Measurements from ENCODE around the gene HHATL. TPM values are rescaled to one million over a fixed set of nuclear protein-coding genes. Genes with fewer than 3 reads are reported as not detected.

HHATL gene
- total and polyA plus RNA-seq, 2 of the 8 experiments (the other 6 are each of a cell fraction or from before 2014, with no cell fraction given), result 0.18 TPM; not detected in 1

DNA sequence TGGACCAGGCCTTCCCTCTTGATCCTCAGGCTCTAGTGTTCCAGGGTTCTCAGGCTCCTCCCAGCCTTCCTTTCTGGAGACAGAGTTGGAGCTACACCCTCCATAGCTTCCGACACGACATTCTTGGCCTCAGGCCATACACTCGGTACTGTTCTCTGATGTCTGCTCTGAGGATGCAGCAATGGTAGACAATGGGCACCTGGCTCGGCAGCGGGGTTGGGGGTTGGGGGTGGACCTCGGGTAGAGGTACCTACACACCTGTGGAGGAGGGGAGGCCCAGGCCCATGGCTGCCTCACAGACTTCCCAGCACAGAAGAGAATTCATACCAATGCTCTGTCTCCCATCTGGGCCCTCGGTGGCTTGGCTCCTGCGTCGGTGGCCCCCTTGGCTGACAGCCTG lies 49.0 kb upstream of the HHATL start:
- no peak overlapping the region for H3K4me2 ChIP-seq (ENCODE audit: insufficient read depth in 1 of 2, low read depth in 2 of 2, low read length in 2 of 2)
- no peak overlapping the region for H2BK12ac ChIP-seq (ENCODE audit: low read depth, low read length)
- DNase-seq (ENCODE audit: low read depth in 1 of 2, low spot score in 2 of 2) (peak in 1 of 2 experiments; percentile 16), FAIRE-seq (no peak)
- H2BK5ac ChIP-seq (ENCODE audit: low read depth, low read length), result no peak overlapping the region
- no peak overlapping the region for H2AK5ac ChIP-seq (ENCODE audit: low read depth, low read length)
- ChIA-PET CTCF (ENCODE audit: partially characterized antibody) (interaction anchor here (0.8 to 5.2 kb wide), 14 partner anchors 11 to 204 kb away, joined by 3 to 31 read pairs (median 6); no protein-coding TSS in a partner anchor), POLR2A (ENCODE audit: partially characterized antibody) (interaction anchor here (1.5 kb wide), 1 partner anchor 99 kb away, joined by 5 read pairs; no protein-coding TSS in a partner anchor)
- H4K8ac ChIP-seq (ENCODE audit: extremely low read depth, insufficient read depth, low read length), result no peak overlapping the region
- no peak overlapping the region for H3K23ac ChIP-seq (ENCODE audit: insufficient read length)
- H2AFZ ChIP-seq (ENCODE audit: low read length), result no peak overlapping the region
- no peak overlapping the region for H2BK120ac ChIP-seq (replicated peaks; ENCODE audit: low read depth, low read length)
- H4K5ac ChIP-seq (ENCODE audit: insufficient read length, low read depth, low read length), result no peak overlapping the region
- no peaks in the 10 kb centered on the region for H4K20me1 ChIP-seq (replicated peaks in 1 of 2; ENCODE audit: control insufficient read depth in 1 of 2, insufficient read depth in 2 of 2, low read length in 2 of 2)
- 95% methylated on average over 9 of the region's 9 CpGs; no CpG with 5 or more reads in 1 of the 2 experiments for WGBS, 2 experiments (ENCODE audit: extremely low coverage in 1 of 2, insufficient coverage in 1 of 2, insufficient read length in 1 of 2, insufficient replicate concordance in 2 of 2, low coverage in 1 of 2, low lambda C conversion rate in 2 of 2, missing lambda C conversion rate in 1 of 2)
- no peaks in the 10 kb centered on the region; a peak in 2 of 7 replicates for H3K27me3 ChIP-seq (replicated peaks in 1 of 4; ENCODE audit: control insufficient read depth in 3 of 4, extremely low read depth in 1 of 4, insufficient read depth in 3 of 4, low read length in 3 of 4)
- no peak overlapping the region for H2BK20ac ChIP-seq (ENCODE audit: low read length)
- no peak overlapping the region for H3K14ac ChIP-seq (ENCODE audit: insufficient read length)
- H3K18ac ChIP-seq (ENCODE audit: extremely low read depth, low read length), result no peak overlapping the region
- H3K9ac ChIP-seq (replicated peaks in 1 of 4; ENCODE audit: extremely low read depth in 1 of 4, low read depth in 3 of 4, low read length in 3 of 4), result no peak overlapping the region
- no peak overlapping the region for H3K4me3 ChIP-seq (ENCODE audit: extremely low read depth in 1 of 4, insufficient read depth in 2 of 4, low read depth in 3 of 4, low read length in 4 of 4)
- H3K36me3 ChIP-seq (ENCODE audit: control insufficient read depth in 2 of 4, insufficient read depth in 4 of 4, low read length in 3 of 4), result no peaks in the 10 kb centered on the region
- H3K27ac ChIP-seq (ENCODE audit: low read depth, low read length), result no peak overlapping the region
- H2BK15ac ChIP-seq (ENCODE audit: low read length), result no peak overlapping the region
- H3K79me2 ChIP-seq (ENCODE audit: control insufficient read depth in 1 of 2, insufficient read depth in 2 of 2, low read length in 2 of 2), result no peaks in the 10 kb centered on the region
- H3K4ac ChIP-seq (replicated peaks; ENCODE audit: insufficient read length, low read depth, low read length), result no peak overlapping the region
- no peak overlapping the region for H4K91ac ChIP-seq (replicated peaks; ENCODE audit: insufficient read length, low read length)
- peaks cover 0 to 3% (median 0%) of the 10 kb centered on the region in 4 experiments; a peak in 2 of 7 replicates for H3K4me1 ChIP-seq (replicated peaks in 1 of 4; ENCODE audit: control insufficient read depth in 3 of 4, insufficient read depth in 4 of 4, low read length in 3 of 4)
- no peaks in the 10 kb centered on the region for H3K79me1 ChIP-seq (ENCODE audit: low read depth, low read length)
- no peak overlapping the region for H3K56ac ChIP-seq (replicated peaks; ENCODE audit: insufficient read length, low read depth, low read length)
- no peaks in the 10 kb centered on the region for H3K23me2 ChIP-seq (ENCODE audit: low read depth, low read length)
- H3K9me3 ChIP-seq (ENCODE audit: insufficient read depth in 2 of 2, low read depth in 1 of 2, low read length in 1 of 2), result no peaks in the 10 kb centered on the region
- TF ChIP-seq BCL11A (IDR thresholded peaks at IDR 0.05; ENCODE audit: low read depth in 2 of 2, low read length in 2 of 2), result no peak
- TF ChIP-seq, protein P1, sequence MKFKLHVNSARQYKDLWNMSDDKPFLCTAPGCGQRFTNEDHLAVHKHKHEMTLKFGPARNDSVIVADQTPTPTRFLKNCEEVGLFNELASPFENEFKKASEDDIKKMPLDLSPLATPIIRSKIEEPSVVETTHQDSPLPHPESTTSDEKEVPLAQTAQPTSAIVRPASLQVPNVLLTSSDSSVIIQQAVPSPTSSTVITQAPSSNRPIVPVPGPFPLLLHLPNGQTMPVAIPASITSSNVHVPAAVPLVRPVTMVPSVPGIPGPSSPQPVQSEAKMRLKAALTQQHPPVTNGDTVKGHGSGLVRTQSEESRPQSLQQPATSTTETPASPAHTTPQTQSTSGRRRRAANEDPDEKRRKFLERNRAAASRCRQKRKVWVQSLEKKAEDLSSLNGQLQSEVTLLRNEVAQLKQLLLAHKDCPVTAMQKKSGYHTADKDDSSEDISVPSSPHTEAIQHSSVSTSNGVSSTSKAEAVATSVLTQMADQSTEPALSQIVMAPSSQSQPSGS (IDR thresholded peaks at IDR 0.05; ENCODE audit: low read length), result no peak
- no peak for TF ChIP-seq TCF12 (IDR thresholded peaks at IDR 0.05; ENCODE audit: low read depth, low read length)
- no peak for TF ChIP-seq HDAC6 (IDR thresholded peaks at IDR 0.05; ENCODE audit: low read depth, low read length)
- TF ChIP-seq TBP (IDR thresholded peaks at IDR 0.05; ENCODE audit: low read depth, low read length), result no peak
- TF ChIP-seq SIN3A (conservative IDR thresholded peaks at IDR 0.05 in 1 of 2, IDR thresholded peaks at IDR 0.05 in 1 of 2; ENCODE audit: low read depth in 1 of 2, low read length in 2 of 2), result no peak
- TF ChIP-seq SP4 (IDR thresholded peaks at IDR 0.05; ENCODE audit: low read length), result no peak
- TF ChIP-seq SIRT6 (IDR thresholded peaks at IDR 0.05; ENCODE audit: low read length), result no peak
- no peak for TF ChIP-seq CREB1 (IDR thresholded peaks at IDR 0.05)
- TF ChIP-seq EZH2 (IDR thresholded peaks at IDR 0.05; ENCODE audit: low read depth, low read length, severe bottlenecking), result no peak
- TF ChIP-seq, protein P2, sequence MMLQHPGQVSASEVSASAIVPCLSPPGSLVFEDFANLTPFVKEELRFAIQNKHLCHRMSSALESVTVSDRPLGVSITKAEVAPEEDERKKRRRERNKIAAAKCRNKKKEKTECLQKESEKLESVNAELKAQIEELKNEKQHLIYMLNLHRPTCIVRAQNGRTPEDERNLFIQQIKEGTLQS (IDR thresholded peaks at IDR 0.05; ENCODE audit: insufficient read depth, low read depth, low read length), result no peak
- TF ChIP-seq YY1 (IDR thresholded peaks at IDR 0.05; ENCODE audit: low read depth, low read length), result no peak
- no peak for TF ChIP-seq CHD1 (IDR thresholded peaks at IDR 0.05; ENCODE audit: low read depth, low read length)
